Measurements from ENCODE around the gene TNRC6B. TPM values are rescaled to one million over a fixed set of nuclear protein-coding genes. Genes with fewer than 3 reads are reported as not detected.
"Not testable (repeated sequence)": the region's sequence is repeated elsewhere in the genome, so short reads cannot be mapped to it uniquely, and the experiment has no call there.

TNRC6B gene
- total RNA-seq, 1 experiment from 2014 or later, result 50.4 TPM

GRCh38 chr22:40378448-40378847 is 200.7 kb downstream of the TNRC6B start:
- H3K27ac Mint-ChIP-seq; H3K27me3 Mint-ChIP-seq (ENCODE audit: low read depth); H3K9me3 Mint-ChIP-seq; H3K4me3 Mint-ChIP-seq; CTCF ChIA-PET; ATAC-seq; POLR2A ChIA-PET; H3K4me1 Mint-ChIP-seq; DNase-seq (ENCODE audit: low spot score); H3K36me3 Mint-ChIP-seq: not testable (repeated sequence)

DNA sequence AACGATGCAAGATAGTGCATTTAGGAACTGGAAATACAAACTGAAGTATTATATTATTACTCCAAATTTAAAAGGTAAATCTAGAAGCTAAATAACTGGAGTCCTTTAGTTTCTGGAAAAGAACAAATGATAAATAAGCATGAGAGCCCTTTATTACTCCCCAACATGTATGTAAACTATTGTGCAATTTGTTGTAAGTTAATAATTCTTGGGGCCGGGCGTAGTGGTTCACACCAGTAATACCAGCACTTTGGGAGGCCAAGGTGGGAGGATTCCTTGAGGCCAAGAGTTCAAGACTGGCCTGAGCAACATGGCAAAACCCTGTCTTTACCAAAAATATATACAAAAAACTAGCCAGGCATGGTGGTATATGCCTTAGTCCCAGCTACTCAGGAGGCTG is 203.7 kb downstream of the TNRC6B start:
- POLR2A ChIA-PET, result no interaction called here
- Mint-ChIP-seq H3K9me3 (no peaks in the 10 kb centered on the region), H3K27me3 (ENCODE audit: low read depth) (no peaks in the 10 kb centered on the region), H3K27ac (no peak overlapping the region), H3K4me3 (no peak overlapping the region), H3K36me3 (no peaks in the 10 kb centered on the region), H3K4me1 (peaks cover 4% of the 10 kb centered on the region; the same call in 1 of the 2 replicates)
- DNase-seq (ENCODE audit: low spot score) (no peak), ATAC-seq (no peak)
- CTCF ChIA-PET, result no interaction called here
- TF ChIP-seq ESRRA (CRISPR knock-in tag; IDR thresholded peaks at IDR 0.05; ENCODE audit: borderline replicate concordance) (no peak), TEAD1 (CRISPR knock-in tag; IDR thresholded peaks at IDR 0.05) (no peak), ERG (CRISPR knock-in tag; IDR thresholded peaks at IDR 0.05) (no peak), ZNF138 (CRISPR knock-in tag; conservative IDR thresholded peaks at IDR 0.05) (no peak), ZNF121 (CRISPR knock-in tag; IDR thresholded peaks at IDR 0.05) (no peak), NFYB (CRISPR knock-in tag; conservative IDR thresholded peaks at IDR 0.05; ENCODE audit: low read depth) (no peak), KAT7 (CRISPR knock-in tag; IDR thresholded peaks at IDR 0.05; ENCODE audit: borderline replicate concordance) (no peak), E2F1 (CRISPR knock-in tag; IDR thresholded peaks at IDR 0.05) (no peak)
- TF ChIP-seq, protein P1, sequence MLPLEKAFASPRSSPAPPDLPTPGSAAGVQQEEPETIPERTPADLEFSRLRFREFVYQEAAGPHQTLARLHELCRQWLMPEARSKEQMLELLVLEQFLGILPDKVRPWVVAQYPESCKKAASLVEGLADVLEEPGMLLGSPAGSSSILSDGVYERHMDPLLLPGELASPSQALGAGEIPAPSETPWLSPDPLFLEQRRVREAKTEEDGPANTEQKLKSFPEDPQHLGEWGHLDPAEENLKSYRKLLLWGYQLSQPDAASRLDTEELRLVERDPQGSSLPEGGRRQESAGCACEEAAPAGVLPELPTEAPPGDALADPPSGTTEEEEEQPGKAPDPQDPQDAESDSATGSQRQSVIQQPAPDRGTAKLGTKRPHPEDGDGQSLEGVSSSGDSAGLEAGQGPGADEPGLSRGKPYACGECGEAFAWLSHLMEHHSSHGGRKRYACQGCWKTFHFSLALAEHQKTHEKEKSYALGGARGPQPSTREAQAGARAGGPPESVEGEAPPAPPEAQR (CRISPR knock-in tag; IDR thresholded peaks at IDR 0.05), result no peak
- TF ChIP-seq, protein P2, sequence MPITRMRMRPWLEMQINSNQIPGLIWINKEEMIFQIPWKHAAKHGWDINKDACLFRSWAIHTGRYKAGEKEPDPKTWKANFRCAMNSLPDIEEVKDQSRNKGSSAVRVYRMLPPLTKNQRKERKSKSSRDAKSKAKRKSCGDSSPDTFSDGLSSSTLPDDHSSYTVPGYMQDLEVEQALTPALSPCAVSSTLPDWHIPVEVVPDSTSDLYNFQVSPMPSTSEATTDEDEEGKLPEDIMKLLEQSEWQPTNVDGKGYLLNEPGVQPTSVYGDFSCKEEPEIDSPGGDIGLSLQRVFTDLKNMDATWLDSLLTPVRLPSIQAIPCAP (CRISPR knock-in tag; IDR thresholded peaks at IDR 0.05), result no peak

GRCh38 chr22:40383905-40384304 is 206.2 kb downstream of the TNRC6B start:
- TF ChIP-seq ZNF219 (CRISPR knock-in tag; IDR thresholded peaks at IDR 0.05; ENCODE audit: borderline replicate concordance) (no peak), RORB (CRISPR knock-in tag; IDR thresholded peaks at IDR 0.05) (no peak), ESRRA (CRISPR knock-in tag; IDR thresholded peaks at IDR 0.05; ENCODE audit: borderline replicate concordance) (no peak), JUN (CRISPR knock-in tag; IDR thresholded peaks at IDR 0.05) (no peak), KAT7 (CRISPR knock-in tag; IDR thresholded peaks at IDR 0.05; ENCODE audit: borderline replicate concordance) (no peak), TEAD1 (CRISPR knock-in tag; IDR thresholded peaks at IDR 0.05) (no peak), ZNF138 (CRISPR knock-in tag; conservative IDR thresholded peaks at IDR 0.05) (no peak), ZNF263 (CRISPR knock-in tag; IDR thresholded peaks at IDR 0.05; ENCODE audit: low read depth) (no peak)
- TF ChIP-seq, protein P3, sequence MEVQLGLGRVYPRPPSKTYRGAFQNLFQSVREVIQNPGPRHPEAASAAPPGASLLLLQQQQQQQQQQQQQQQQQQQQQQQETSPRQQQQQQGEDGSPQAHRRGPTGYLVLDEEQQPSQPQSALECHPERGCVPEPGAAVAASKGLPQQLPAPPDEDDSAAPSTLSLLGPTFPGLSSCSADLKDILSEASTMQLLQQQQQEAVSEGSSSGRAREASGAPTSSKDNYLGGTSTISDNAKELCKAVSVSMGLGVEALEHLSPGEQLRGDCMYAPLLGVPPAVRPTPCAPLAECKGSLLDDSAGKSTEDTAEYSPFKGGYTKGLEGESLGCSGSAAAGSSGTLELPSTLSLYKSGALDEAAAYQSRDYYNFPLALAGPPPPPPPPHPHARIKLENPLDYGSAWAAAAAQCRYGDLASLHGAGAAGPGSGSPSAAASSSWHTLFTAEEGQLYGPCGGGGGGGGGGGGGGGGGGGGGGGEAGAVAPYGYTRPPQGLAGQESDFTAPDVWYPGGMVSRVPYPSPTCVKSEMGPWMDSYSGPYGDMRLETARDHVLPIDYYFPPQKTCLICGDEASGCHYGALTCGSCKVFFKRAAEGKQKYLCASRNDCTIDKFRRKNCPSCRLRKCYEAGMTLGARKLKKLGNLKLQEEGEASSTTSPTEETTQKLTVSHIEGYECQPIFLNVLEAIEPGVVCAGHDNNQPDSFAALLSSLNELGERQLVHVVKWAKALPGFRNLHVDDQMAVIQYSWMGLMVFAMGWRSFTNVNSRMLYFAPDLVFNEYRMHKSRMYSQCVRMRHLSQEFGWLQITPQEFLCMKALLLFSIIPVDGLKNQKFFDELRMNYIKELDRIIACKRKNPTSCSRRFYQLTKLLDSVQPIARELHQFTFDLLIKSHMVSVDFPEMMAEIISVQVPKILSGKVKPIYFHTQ (CRISPR knock-in tag; IDR thresholded peaks at IDR 0.05), result no peak
- TF ChIP-seq, protein P4, sequence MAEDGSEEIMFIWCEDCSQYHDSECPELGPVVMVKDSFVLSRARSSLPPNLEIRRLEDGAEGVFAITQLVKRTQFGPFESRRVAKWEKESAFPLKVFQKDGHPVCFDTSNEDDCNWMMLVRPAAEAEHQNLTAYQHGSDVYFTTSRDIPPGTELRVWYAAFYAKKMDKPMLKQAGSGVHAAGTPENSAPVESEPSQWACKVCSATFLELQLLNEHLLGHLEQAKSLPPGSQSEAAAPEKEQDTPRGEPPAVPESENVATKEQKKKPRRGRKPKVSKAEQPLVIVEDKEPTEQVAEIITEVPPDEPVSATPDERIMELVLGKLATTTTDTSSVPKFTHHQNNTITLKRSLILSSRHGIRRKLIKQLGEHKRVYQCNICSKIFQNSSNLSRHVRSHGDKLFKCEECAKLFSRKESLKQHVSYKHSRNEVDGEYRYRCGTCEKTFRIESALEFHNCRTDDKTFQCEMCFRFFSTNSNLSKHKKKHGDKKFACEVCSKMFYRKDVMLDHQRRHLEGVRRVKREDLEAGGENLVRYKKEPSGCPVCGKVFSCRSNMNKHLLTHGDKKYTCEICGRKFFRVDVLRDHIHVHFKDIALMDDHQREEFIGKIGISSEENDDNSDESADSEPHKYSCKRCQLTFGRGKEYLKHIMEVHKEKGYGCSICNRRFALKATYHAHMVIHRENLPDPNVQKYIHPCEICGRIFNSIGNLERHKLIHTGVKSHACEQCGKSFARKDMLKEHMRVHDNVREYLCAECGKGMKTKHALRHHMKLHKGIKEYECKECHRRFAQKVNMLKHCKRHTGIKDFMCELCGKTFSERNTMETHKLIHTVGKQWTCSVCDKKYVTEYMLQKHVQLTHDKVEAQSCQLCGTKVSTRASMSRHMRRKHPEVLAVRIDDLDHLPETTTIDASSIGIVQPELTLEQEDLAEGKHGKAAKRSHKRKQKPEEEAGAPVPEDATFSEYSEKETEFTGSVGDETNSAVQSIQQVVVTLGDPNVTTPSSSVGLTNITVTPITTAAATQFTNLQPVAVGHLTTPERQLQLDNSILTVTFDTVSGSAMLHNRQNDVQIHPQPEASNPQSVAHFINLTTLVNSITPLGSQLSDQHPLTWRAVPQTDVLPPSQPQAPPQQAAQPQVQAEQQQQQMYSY (CRISPR knock-in tag; IDR thresholded peaks at IDR 0.05), result no peak
- TF ChIP-seq, protein P5, sequence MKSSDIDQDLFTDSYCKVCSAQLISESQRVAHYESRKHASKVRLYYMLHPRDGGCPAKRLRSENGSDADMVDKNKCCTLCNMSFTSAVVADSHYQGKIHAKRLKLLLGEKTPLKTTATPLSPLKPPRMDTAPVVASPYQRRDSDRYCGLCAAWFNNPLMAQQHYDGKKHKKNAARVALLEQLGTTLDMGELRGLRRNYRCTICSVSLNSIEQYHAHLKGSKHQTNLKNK (CRISPR knock-in tag; IDR thresholded peaks at IDR 0.05), result no peak
- POLR2A ChIA-PET, result interaction anchor here (0.7 kb wide), 1 partner anchor 1824 kb away, joined by 3 read pairs; no protein-coding TSS in a partner anchor
- no peaks in the 10 kb centered on the region for H3K27me3 Mint-ChIP-seq (ENCODE audit: low read depth)

More at GRCh38 chr22:40383905-40384304, 206.2 kb downstream of the TNRC6B start:
- Mint-ChIP-seq H3K27ac (no peak overlapping the region), H3K9me3 (no peaks in the 10 kb centered on the region), H3K4me1 (peaks cover 4% of the 10 kb centered on the region; the same call in 1 of the 2 replicates), H3K36me3 (peaks cover 2% of the 10 kb centered on the region; the same call in 1 of the 2 replicates), H3K4me3 (no peak overlapping the region)
- DNase-seq (ENCODE audit: low spot score) (no peak), ATAC-seq (no peak)
- CTCF ChIA-PET, result interaction anchor here (0.8 to 1.7 kb wide), 3 partner anchors 13 to 52 kb away, joined by 3 to 6 read pairs (median 5); partner anchors contain the start of gene SGSM3
